BJ (cell line): Measurements from ENCODE around the gene NRIP2. TPM values are rescaled to one million over a fixed set of nuclear protein-coding genes. Genes with fewer than 3 reads are reported as not detected.

Experiments used
- CTCF ChIA-PET: fragments of 350-600 bp; formaldehyde crosslinking; extraction: SDS; loops from one replicate; lab custom pipeline; 2021; ENCODE audit warnings: antibody characterized with exemption, inconsistent platforms; lab: Yijun Ruan, JAX
- POLR2A ChIA-PET: fragments of 300-600 bp; sonication (Branson Sonifier 250); formaldehyde crosslinking; extraction: SDS; loops from one replicate; lab custom pipeline; 2021; ENCODE audit warnings: antibody characterized with exemption; lab: Charles Lee
- DNase-seq: peaks from one replicate; pipeline ENCODE4 v3.0.0-alpha.2; 2011; ENCODE audit warnings: low read depth
- H3K27me3 ChIP-seq: 2 replicates; pipeline ENCODE4 v1.6.0; 2011; ENCODE audit warnings: low read length; ENCODE audit not compliant: control insufficient read depth, insufficient read depth
- H3K36me3 ChIP-seq: 2 replicates; pipeline ENCODE4 v1.5.1; 2011; ENCODE audit warnings: low read length; ENCODE audit not compliant: control insufficient read depth, insufficient read depth
- H3K4me3 ChIP-seq: 2 replicates; pipeline ENCODE4 v1.5.1; 2011; ENCODE audit warnings: low read depth, mild to moderate bottlenecking, control low read depth, low read length
- CTCF ChIP-seq: IDR thresholded peaks from 2 replicates; pipeline ENCODE4 v1.5.1; 2011; ENCODE audit warnings: low read depth, mild to moderate bottlenecking, control low read depth, inconsistent platforms, low read length, moderate library complexity; ENCODE audit not compliant: insufficient read depth
- polyA plus RNA-seq: library from polyadenylated mRNA; depleted of rRNA; stranded (reverse); fragments of >200 nt; gene quantifications from 2 replicates; pipeline ENCODE4 v1.2.3, GENCODE V29; 2011

The NRIP2 gene
- polyA plus RNA-seq, 1 experiment: not detected

DNA sequence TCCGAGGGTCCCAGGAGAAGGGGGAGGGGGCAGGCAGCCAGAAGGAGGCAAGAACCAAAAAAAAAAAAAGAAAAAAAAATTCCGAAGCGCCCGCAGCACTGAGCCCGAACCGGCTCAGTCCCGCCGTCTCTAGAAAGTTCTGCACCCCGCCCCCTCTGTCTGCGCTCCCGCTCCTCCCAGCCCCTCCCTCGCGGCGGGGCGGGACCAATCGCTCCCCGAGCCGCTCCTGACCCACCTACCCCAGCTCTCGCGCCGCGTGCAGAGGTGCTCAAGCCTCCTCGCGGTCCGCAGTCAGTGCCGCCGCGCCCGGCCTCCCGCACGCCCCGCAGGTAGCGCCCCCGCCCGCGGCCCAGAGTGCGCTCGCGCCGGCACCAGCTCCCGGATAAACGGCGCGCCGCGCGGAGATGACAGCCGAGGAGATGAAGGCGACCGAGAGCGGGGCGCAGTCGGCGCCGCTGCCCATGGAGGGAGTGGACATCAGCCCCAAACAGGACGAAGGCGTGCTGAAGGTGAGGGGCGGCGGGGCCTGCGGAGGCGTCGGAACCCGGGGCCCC is 40.0 kb downstream of the NRIP2 start, which contains the start of gene FKBP4:
TSS of gene FKBP4 (plus strand) at position 235 of the 554 bp plus-strand sequence. CDS start at position 405, 170 bp downstream.
- ChIA-PET POLR2A (no interaction called here), CTCF (no interaction called here)
- peaks cover 9% of the 10 kb centered on the region for H3K36me3 ChIP-seq
- peak within 1 kb of the TSS; percentile 65 for H3K4me3 ChIP-seq
- H3K27me3 ChIP-seq: no peaks in the 10 kb centered on the region
- DNase-seq: no peak
- TF ChIP-seq CTCF: no peak

DNA sequence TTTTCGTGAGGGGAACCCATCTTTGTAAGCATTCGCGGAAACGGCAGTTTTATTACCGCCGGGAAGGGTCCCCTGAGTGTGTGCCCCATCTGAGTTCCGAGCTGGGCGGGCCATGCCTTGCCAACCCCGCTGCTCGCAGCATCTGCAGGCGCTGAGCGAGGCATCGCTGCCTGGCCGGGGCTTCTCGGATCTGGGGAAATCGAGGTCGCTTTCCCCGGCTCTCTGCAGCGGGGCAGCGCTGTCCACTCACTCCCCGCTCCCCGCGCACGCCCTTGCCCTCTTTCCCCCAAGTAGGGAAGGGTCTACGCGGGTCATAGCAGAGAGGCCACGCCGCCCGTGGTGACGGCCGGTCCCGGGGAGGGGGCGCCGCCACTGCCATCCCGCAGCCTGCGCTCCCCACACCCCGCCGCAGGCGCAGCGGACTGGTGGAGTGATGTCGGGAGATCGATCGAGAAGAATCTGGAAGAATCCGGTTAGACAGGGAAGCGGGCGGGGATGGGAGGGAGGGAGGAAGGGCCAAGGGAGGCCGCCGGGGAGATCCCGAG is 40.6 kb downstream of the NRIP2 start:
- DNase-seq: no peak
- peak overlapping the region; percentile 65 for H3K4me3 ChIP-seq
- POLR2A ChIA-PET: no interaction called here
- CTCF ChIA-PET: interaction anchor here (1.9 kb wide), 1 partner anchor 10 kb away, joined by 11 read pairs; no protein-coding TSS in a partner anchor
- H3K36me3 ChIP-seq: peaks cover 7% of the 10 kb centered on the region
- no peak for TF ChIP-seq CTCF
- H3K27me3 ChIP-seq: no peaks in the 10 kb centered on the region; the same call in 1 of the 2 replicates

- POLR2A ChIA-PET: no interaction called here
- CTCF ChIA-PET: interaction anchor here (1.9 kb wide), 1 partner anchor 9 kb away, joined by 11 read pairs; no protein-coding TSS in a partner anchor
Observed at GRCh38 chr12:2793561-2793960, 41.3 kb downstream of the NRIP2 start.

DNA sequence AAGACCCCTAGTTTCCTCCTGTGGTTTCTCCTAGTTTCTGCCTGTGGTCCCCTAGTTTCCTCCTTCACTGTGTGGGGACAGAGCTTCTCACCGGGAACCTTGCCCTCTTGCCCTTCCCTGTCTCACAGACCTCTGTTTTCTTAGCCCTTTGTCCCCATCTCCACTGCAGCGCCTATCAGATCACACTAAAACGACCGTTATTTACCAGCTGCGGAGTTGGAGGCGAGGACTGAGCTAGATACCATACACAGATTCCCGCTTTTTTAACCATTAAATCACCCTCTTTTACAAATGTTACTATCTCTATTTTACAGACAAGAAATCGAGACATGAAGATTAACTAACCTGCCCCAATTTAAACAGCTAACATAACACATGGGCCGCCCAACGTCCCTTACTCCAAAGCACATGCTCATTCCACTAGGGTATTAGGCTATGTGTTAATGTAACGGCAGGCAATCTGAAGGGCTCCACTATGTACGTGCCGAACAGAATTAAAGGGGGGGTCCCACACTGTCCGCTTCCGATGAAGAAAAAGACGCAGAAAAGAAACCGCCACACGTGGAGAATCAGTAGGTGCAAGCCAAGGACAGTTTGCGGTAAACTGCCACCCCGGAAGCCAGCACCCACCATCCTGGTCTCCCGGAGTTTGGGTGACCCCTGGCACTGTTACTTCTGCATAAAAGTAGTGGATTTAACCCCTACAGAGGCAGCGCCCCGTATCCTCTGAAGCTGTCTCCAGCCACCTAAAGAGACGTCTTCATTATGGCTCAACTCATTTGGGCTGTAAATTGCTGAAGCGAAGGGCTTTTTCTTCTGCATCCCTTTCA is 41.9 kb downstream of the NRIP2 start:
- no peak for DNase-seq
- Histone ChIP-seq H3K36me3 (peaks cover 4% of the 10 kb centered on the region), H3K4me3 (no peak overlapping the region), H3K27me3 (peaks cover 2% of the 10 kb centered on the region)
- POLR2A ChIA-PET: no interaction called here
- CTCF ChIA-PET: interaction anchor here (1.0 to 1.9 kb wide), 2 partner anchors 8 to 9 kb away, joined by 3 to 11 read pairs; no protein-coding TSS in a partner anchor
- no peak for TF ChIP-seq CTCF

More at GRCh38 chr12:2793561-2793960, 41.3 kb downstream of the NRIP2 start:
- H3K4me3 ChIP-seq: no peak overlapping the region
- no peak for TF ChIP-seq CTCF
- H3K36me3 ChIP-seq: peaks cover 5% of the 10 kb centered on the region
- H3K27me3 ChIP-seq: no peaks in the 10 kb centered on the region; the same call in 1 of the 2 replicates
- DNase-seq: no peak

- no peak for DNase-seq
- ChIA-PET POLR2A (no interaction called here), CTCF (interaction anchor here (0.6 kb wide), 1 partner anchor 10 kb away, joined by 3 read pairs; no protein-coding TSS in a partner anchor)
- Histone ChIP-seq H3K27me3 (peaks cover 2% of the 10 kb centered on the region), H3K36me3 (no peaks in the 10 kb centered on the region), H3K4me3 (no peak overlapping the region)
- TF ChIP-seq CTCF: no peak
Observed at GRCh38 chr12:2791089-2791488, 43.7 kb downstream of the NRIP2 start.
